MM.1S (cell line): ENCODE data around the gene IL23R.

Experiments used
- DNase-seq: peaks from one replicate; pipeline ENCODE4 v3.0.0-alpha.2; 2015
- H2AFZ ChIP-seq: fragments of 300-600 bp; sonication (generic); 2 replicates; pipeline ENCODE4 v1.6.0; 2016; ENCODE audit warnings: antibody characterized with exemption, low read length
- H3F3A ChIP-seq: fragments of 300-600 bp; sonication (generic); 2 replicates; pipeline ENCODE4 v1.6.1; 2016; ENCODE audit warnings: mild to moderate bottlenecking, antibody characterized with exemption, low read length, moderate library complexity, mixed read lengths; ENCODE audit not compliant: insufficient read depth
- H3K27ac ChIP-seq: fragments of 300-600 bp; sonication (generic); 2 replicates; pipeline ENCODE4 v1.5.1; 2016; ENCODE audit warnings: mild to moderate bottlenecking, low read length
- H3K27me3 ChIP-seq: fragments of 300-600 bp; sonication (generic); replicated peaks from 2 replicates; pipeline ENCODE4 v1.6.0; 2016; ENCODE audit warnings: low read length; ENCODE audit not compliant: insufficient read depth
- H3K36me3 ChIP-seq: fragments of 300-600 bp; sonication (generic); replicated peaks from 2 replicates; pipeline ENCODE4 v1.6.1; 2016; ENCODE audit warnings: mild to moderate bottlenecking, low read length, mixed read lengths; ENCODE audit not compliant: insufficient read depth
- H3K4me1 ChIP-seq: fragments of 300-600 bp; sonication (generic); 2 replicates; pipeline ENCODE4 v1.6.1; 2016; ENCODE audit warnings: low read length, mixed read lengths
- H3K4me2 ChIP-seq: fragments of 300-600 bp; sonication (generic); 2 replicates; pipeline ENCODE4 v1.6.0; 2016; ENCODE audit warnings: low read depth, low read length
- H3K4me3 ChIP-seq: fragments of 300-600 bp; sonication (generic); 2 replicates; pipeline ENCODE4 v1.5.1; 2016; ENCODE audit warnings: low read length, mixed read lengths
- H3K79me2 ChIP-seq: fragments of 300-600 bp; sonication (generic); 2 replicates; pipeline ENCODE4 v1.6.1; 2016; ENCODE audit warnings: mixed run types, low read length, mixed read lengths
- H3K9ac ChIP-seq: fragments of 300-600 bp; sonication (generic); 2 replicates; pipeline ENCODE4 v1.6.1; 2016; ENCODE audit warnings: low read length, mixed read lengths
- H3K9me2 ChIP-seq: fragments of 300-600 bp; sonication (generic); replicated peaks from 2 replicates; pipeline ENCODE4 v1.6.1; 2016; ENCODE audit warnings: mild to moderate bottlenecking, low read length, mixed read lengths; ENCODE audit not compliant: insufficient read depth
- H3K9me3 ChIP-seq: fragments of 300-600 bp; sonication (generic); replicated peaks from 2 replicates; pipeline ENCODE4 v1.6.1; 2016; ENCODE audit warnings: mild to moderate bottlenecking, low read length, mixed read lengths; ENCODE audit not compliant: insufficient read depth
- H4K20me1 ChIP-seq: fragments of 300-600 bp; sonication (generic); 2 replicates; pipeline ENCODE4 v1.6.1; 2016; ENCODE audit warnings: mild to moderate bottlenecking, low read length, moderate library complexity, mixed read lengths; ENCODE audit not compliant: insufficient read depth
- CTCF ChIP-seq: fragments of 300-600 bp; sonication (generic); IDR thresholded peaks from 2 replicates; pipeline ENCODE4 v1.5.1; 2016; ENCODE audit warnings: antibody characterized with exemption, low read length, mixed read lengths
- EZH2 ChIP-seq: fragments of 300-600 bp; sonication (generic); optimal IDR thresholded peaks from 2 replicates; pipeline ENCODE3; 2017; ENCODE audit warnings: low read depth, mild to moderate bottlenecking, antibody characterized with exemption, low read length, mixed read lengths
- EZH2phosphoT487 ChIP-seq: fragments of 300-600 bp; sonication (generic); IDR thresholded peaks from 2 replicates; pipeline ENCODE4 v1.6.1; 2018; ENCODE audit warnings: antibody characterized with exemption, low read length

IL23R gene

DNA sequence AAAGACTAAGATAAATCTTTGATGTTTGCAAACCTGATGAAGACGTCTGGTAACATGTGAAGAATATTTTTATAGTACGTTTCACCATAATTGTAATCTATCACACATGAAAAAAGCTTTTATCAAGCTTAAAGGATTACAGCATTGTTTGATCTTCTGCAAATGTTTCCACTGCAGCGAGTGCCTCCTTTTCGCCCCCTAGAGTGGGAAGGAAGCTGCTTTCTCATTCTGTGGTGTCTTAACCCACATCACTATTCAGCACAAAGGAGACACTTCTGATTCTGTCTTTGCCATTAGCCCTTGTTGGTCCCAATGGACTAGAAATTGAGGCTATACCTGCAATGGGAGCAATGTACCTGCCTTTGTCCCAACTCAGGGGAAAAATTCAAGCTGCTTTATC is 95.4 kb downstream of the IL23R start:
- H3K4me3 ChIP-seq = no peak overlapping the region
- H3K4me2 ChIP-seq = no peak overlapping the region
- H4K20me1 ChIP-seq = no peaks in the 10 kb centered on the region
- no peak overlapping the region for H3K27ac ChIP-seq
- H3F3A ChIP-seq = 0 out of 2 replicates have a peak, but pooled peaks cover 3% of the 10 kb centered on the region
- H2AFZ ChIP-seq = no peak overlapping the region
- no peaks in the 10 kb centered on the region for H3K36me3 ChIP-seq
- peaks cover 24% of the 10 kb centered on the region for H3K4me1 ChIP-seq
- H3K79me2 ChIP-seq = no peaks in the 10 kb centered on the region
- no peaks in the 10 kb centered on the region for H3K27me3 ChIP-seq
- TF ChIP-seq EZH2phosphoT487 = no peak
- no peak for DNase-seq
- H3K9ac ChIP-seq = no peak overlapping the region
- H3K9me3 ChIP-seq = no peaks in the 10 kb centered on the region
- H3K9me2 ChIP-seq = no peaks in the 10 kb centered on the region

- Histone ChIP-seq H3K27ac (no peak overlapping the region), H3K27me3 (no peaks in the 10 kb centered on the region), H3K9ac (no peak overlapping the region), H3K4me3 (no peak overlapping the region), H3K9me2 (no peaks in the 10 kb centered on the region), H4K20me1 (no peaks in the 10 kb centered on the region), H2AFZ (no peak overlapping the region), H3K4me1 (peaks cover 20% of the 10 kb centered on the region), H3K9me3 (no peaks in the 10 kb centered on the region), H3F3A (0 out of 2 replicates have a peak, but pooled peaks cover 3% of the 10 kb centered on the region), H3K79me2 (no peaks in the 10 kb centered on the region), H3K36me3 (no peaks in the 10 kb centered on the region), H3K4me2 (no peak overlapping the region)
- no peak for DNase-seq
- TF ChIP-seq EZH2 (no peak), CTCF (no peak), EZH2phosphoT487 (no peak)
Observed at GRCh38 chr1:67262735-67263134, 96.5 kb downstream of the IL23R start.

GRCh38 chr1:67264152-67264551 is 97.9 kb downstream of the IL23R start:
- Histone ChIP-seq H4K20me1 (no peaks in the 10 kb centered on the region), H2AFZ (no peak overlapping the region), H3K79me2 (no peaks in the 10 kb centered on the region), H3K4me2 (no peak overlapping the region), H3K27me3 (no peaks in the 10 kb centered on the region), H3K9me2 (no peaks in the 10 kb centered on the region), H3K9me3 (no peaks in the 10 kb centered on the region), H3K36me3 (no peaks in the 10 kb centered on the region), H3K9ac (no peak overlapping the region), H3K4me3 (no peak overlapping the region), H3F3A (0 out of 2 replicates have a peak, but pooled peaks cover 3% of the 10 kb centered on the region), H3K4me1 (peaks cover 20% of the 10 kb centered on the region), H3K27ac (no peak overlapping the region)
- no peak for DNase-seq
- TF ChIP-seq EZH2 = no peak
- no peak for TF ChIP-seq CTCF
- no peak for TF ChIP-seq EZH2phosphoT487

GRCh38 chr1:67264899-67265298 is 98.6 kb downstream of the IL23R start:
- peak overlapping the region; percentile 12; the same call in 1 of the 2 replicates for H3K27ac ChIP-seq

More at GRCh38 chr1:67264899-67265298, 98.6 kb downstream of the IL23R start:
- Histone ChIP-seq H3K4me3 (peak overlapping the region; percentile 7; the same call in 1 of the 2 replicates), H3F3A (0 out of 2 replicates have a peak, but pooled peaks cover 3% of the 10 kb centered on the region), H3K4me2 (peak overlapping the region; percentile 41), H3K27me3 (no peaks in the 10 kb centered on the region), H3K9ac (no peak overlapping the region), H3K9me2 (no peaks in the 10 kb centered on the region), H3K79me2 (no peaks in the 10 kb centered on the region), H3K9me3 (no peaks in the 10 kb centered on the region), H3K36me3 (no peaks in the 10 kb centered on the region), H4K20me1 (no peaks in the 10 kb centered on the region), H3K4me1 (peaks cover 20% of the 10 kb centered on the region), H2AFZ (peak overlapping the region; percentile 57)
- TF ChIP-seq CTCF (no peak), EZH2 (no peak), EZH2phosphoT487 (no peak)
- DNase-seq = peak; percentile 24
